NCI-H524 treated with DMSO at 0.1 percent for 48 hours (cell line): ENCODE measurements around the gene CNMD.
"Not testable (repeated sequence)": the region's sequence is repeated elsewhere in the genome, so short reads cannot be mapped to it uniquely, and the experiment has no call there.

Source experiments
- DNase-seq: peaks from one replicate; lab custom pipeline; 2025; lab: John Stamatoyannopoulos, UW

CNMD gene

GRCh38 chr13:52686376-52686775, 53.2 kb downstream of the CNMD start:
- no peak for DNase-seq

GRCh38 chr13:52685806-52686205, 53.8 kb downstream of the CNMD start:
- DNase-seq = not testable (repeated sequence)

GRCh38 chr13:52677823-52678222, 61.8 kb downstream of the CNMD start:
- DNase-seq = no peak

- DNase-seq = no peak
These were observed 66.2 kb downstream of the CNMD start for GRCh38 chr13:52673465-52673864.

GRCh38 chr13:52670726-52671125, 68.9 kb downstream of the CNMD start:
- no peak for DNase-seq

GRCh38 chr13:52669677-52670076, 69.9 kb downstream of the CNMD start:
- DNase-seq = no peak

- peak; percentile 0 for DNase-seq
These were observed 74.3 kb downstream of the CNMD start for GRCh38 chr13:52665325-52665724.

GRCh38 chr13:52664272-52664671, 75.3 kb downstream of the CNMD start:
- DNase-seq = no peak

GRCh38 chr13:52659340-52659739, 80.3 kb downstream of the CNMD start:
- no peak for DNase-seq
